Liver (tissue), 9 donors: ENCODE measurements around the gene KIF12. TPM values are rescaled to one million over a fixed set of nuclear protein-coding genes. Genes with fewer than 3 reads are reported as not detected.

Experiments used
- DNase-seq: peaks from one replicate; pipeline ENCODE4 v3.0.0-alpha.2; 2017; ENCODE audit warnings: low spot score
- H3K27ac ChIP-seq, 2 donors: one replicate each; pipeline ENCODE4 v1.7.0; 2013; ENCODE audit warnings: inconsistent platforms in 2 of 2, low read length in 2 of 2, control low read depth in 1 of 2, low read depth in 1 of 2, mild to moderate bottlenecking in 1 of 2
- H3K27me3 ChIP-seq, 4 donors: one replicate each; pipeline versions ENCODE4 v1.6.1 to v1.7.0; 2013; ENCODE audit warnings: low read length in 3 of 4, inconsistent platforms in 1 of 4, mild to moderate bottlenecking in 1 of 4, moderate library complexity in 1 of 4; ENCODE audit not compliant: control insufficient read depth in 4 of 4, insufficient read depth in 4 of 4
- H3K36me3 ChIP-seq, 4 donors: one replicate each; pipeline versions ENCODE4 v1.6.1 to v1.7.0; 2013; ENCODE audit warnings: low read length in 3 of 4, mild to moderate bottlenecking in 3 of 4, low read depth in 1 of 4, moderate library complexity in 1 of 4; ENCODE audit not compliant: control insufficient read depth in 4 of 4, insufficient read depth in 3 of 4
- H3K4me1 ChIP-seq, 4 donors: one replicate each; pipeline versions ENCODE4 v1.6.1 to v1.7.0; 2013; ENCODE audit warnings: low read length in 3 of 4, mild to moderate bottlenecking in 3 of 4, moderate library complexity in 1 of 4; ENCODE audit not compliant: control insufficient read depth in 4 of 4, insufficient read depth in 4 of 4
- H3K4me3 ChIP-seq, 3 donors: one replicate each; pipeline versions ENCODE4 v1.6.1 to v1.7.0; 2013; ENCODE audit warnings: low read length in 3 of 3, control low read depth in 1 of 3, low read depth in 1 of 3, mild to moderate bottlenecking in 1 of 3
- H3K9ac ChIP-seq, 2 donors: one replicate each; pipeline ENCODE4 v1.7.0; 2013; ENCODE audit warnings: low read length in 2 of 2, mild to moderate bottlenecking in 2 of 2, moderate library complexity in 2 of 2, control low read depth in 1 of 2, low read depth in 1 of 2
- H3K9me3 ChIP-seq, 4 donors: one replicate each; pipeline versions ENCODE4 v1.6.1 to v1.7.0; 2013; ENCODE audit warnings: low read length in 3 of 4; ENCODE audit not compliant: control insufficient read depth in 4 of 4
- ATF3 ChIP-seq: IDR thresholded peaks from 2 replicates; pipeline ENCODE4 v1.6.1; 2016; ENCODE audit warnings: antibody characterized with exemption
- CTCF ChIP-seq: fragments of 150-350 bp; IDR thresholded peaks from 2 replicates; pipeline ENCODE4 v1.5.1; 2017; ENCODE audit warnings: improper control_type of control experiment, low read depth, low read length; ENCODE audit not compliant: missing input control
- EGR1 ChIP-seq, 2 donors: IDR thresholded peaks; 2 replicates each; pipeline ENCODE4 v1.6.1; 2016 to 2018; ENCODE audit warnings: antibody characterized with exemption in 2 of 2, low read depth in 2 of 2
- FOXA1 ChIP-seq: IDR thresholded peaks from 2 replicates; pipeline ENCODE4 v1.6.1; 2016; ENCODE audit warnings: antibody characterized with exemption
- GABPA ChIP-seq, 2 donors: IDR thresholded peaks in 1 of 2; conservative IDR thresholded peaks in 1 of 2; 2 replicates each; pipeline ENCODE4 v1.6.1; 2016; ENCODE audit warnings: antibody characterized with exemption in 2 of 2, mild to moderate bottlenecking in 1 of 2, moderate library complexity in 1 of 2
- HNF4A ChIP-seq, 2 donors: conservative IDR thresholded peaks; 2 replicates each; pipeline ENCODE4 v1.6.1; 2016; ENCODE audit warnings: antibody characterized with exemption in 2 of 2, mild to moderate bottlenecking in 2 of 2
- JUND ChIP-seq, 2 donors: IDR thresholded peaks; 2 replicates each; pipeline ENCODE4 v1.6.1; 2016; ENCODE audit warnings: antibody characterized with exemption in 2 of 2
- MAX ChIP-seq: IDR thresholded peaks from 2 replicates; pipeline ENCODE4 v1.6.1; 2016; ENCODE audit warnings: antibody characterized with exemption
- NR2F2 ChIP-seq: IDR thresholded peaks from 2 replicates; pipeline ENCODE4 v1.6.1; 2016; ENCODE audit warnings: antibody characterized with exemption
- RAD21 ChIP-seq, 2 donors: IDR thresholded peaks; 2 replicates each; pipeline ENCODE4 v1.6.1; 2016; ENCODE audit warnings: antibody characterized with exemption in 2 of 2, mild to moderate bottlenecking in 2 of 2
- REST ChIP-seq: IDR thresholded peaks from 2 replicates; pipeline ENCODE4 v1.6.1; 2016; ENCODE audit warnings: antibody characterized with exemption, mild to moderate bottlenecking
- SP1 ChIP-seq: IDR thresholded peaks from 2 replicates; pipeline ENCODE4 v1.6.1; 2018; ENCODE audit warnings: antibody characterized with exemption, mild to moderate bottlenecking
- TAF1 ChIP-seq: conservative IDR thresholded peaks from 2 replicates; pipeline ENCODE4 v1.6.1; 2016; ENCODE audit warnings: antibody characterized with exemption, mild to moderate bottlenecking
- YY1 ChIP-seq: IDR thresholded peaks from 2 replicates; pipeline ENCODE4 v1.6.1; 2016; ENCODE audit warnings: antibody characterized with exemption, mild to moderate bottlenecking
- ZBTB33 ChIP-seq: IDR thresholded peaks from 2 replicates; pipeline ENCODE4 v1.6.1; 2016; ENCODE audit warnings: antibody characterized with exemption
- WGBS: extraction: QIAGEN DNeasy Blood & Tissue Kit; methylation state at CpG from one replicate; pipeline ENCODE4 v1.1.7; 2013; 5-methylcytosine and 5-hydroxymethylcytosine counted together
- polyA plus RNA-seq, 2 donors: library from polyadenylated mRNA; stranded (reverse) in 1 of 2; unstranded in 1 of 2; fragments of 200-250 nt in 1 of 2; fragments of >200 nt in 1 of 2; fragmentation: Nextera tagmentation in 1 of 2; extraction: Ambion mirVana in 1 of 2; gene quantifications; one replicate each; pipeline versions ENCODE4 v1.2.1 to v1.2.3, GENCODE V29; 2013 to 2015
- total RNA-seq, 2 donors: library from RNA; depleted of rRNA; stranded (reverse); fragments of >200 nt; gene quantifications; one replicate each; pipeline ENCODE4 v1.2.3, GENCODE V29; 2014
- donor health status: healthy.
- donor health status: healthy.
- donor health status: healthy.
- donor health status: healthy.
- donor health status: healthy.

Gene KIF12
- total and polyA plus RNA-seq, 4 donors, result 2.9 to 11.8 (median 7.7) TPM

GRCh38 chr9:114107286-114108001 lies 8.4 kb upstream of the KIF12 start:
- TF ChIP-seq EGR1 (IDR thresholded peaks at IDR 0.05; ENCODE audit: low read depth in 2 of 2), result no peak
- no peak for TF ChIP-seq ZBTB33
- TF ChIP-seq RAD21 (IDR thresholded peaks at IDR 0.05), result no peak
- TF ChIP-seq CTCF, result no peak
- no peak for TF ChIP-seq JUND (IDR thresholded peaks at IDR 0.05)
- no peak for TF ChIP-seq NR2F2
- no peak for TF ChIP-seq HNF4A (conservative IDR thresholded peaks at IDR 0.05)
- no peak for TF ChIP-seq MAX
- TF ChIP-seq TAF1, result no peak
- Histone ChIP-seq H3K9ac (no peak overlapping the region), H3K4me1 (peaks cover 0 to 4% (median 0%) of the 10 kb centered on the region in 4 donors), H3K36me3 (no peaks in the 10 kb centered on the region), H3K27ac (no peak overlapping the region), H3K27me3 (no peaks in the 10 kb centered on the region), H3K4me3 (no peak overlapping the region), H3K9me3 (no peaks in the 10 kb centered on the region)
- no peak for DNase-seq
- 73% methylated on average over 13 of the region's 13 CpGs for WGBS

GRCh38 chr9:114105236-114105635 lies 6.1 kb upstream of the KIF12 start:
- peaks cover 0 to 4% (median 0%) of the 10 kb centered on the region in 4 donors for H3K9me3 ChIP-seq
- TF ChIP-seq GABPA (IDR thresholded peaks at IDR 0.05 in 1 of 2, conservative IDR thresholded peaks at IDR 0.05 in 1 of 2) (no peak), JUND (IDR thresholded peaks at IDR 0.05) (no peak), FOXA1 (no peak), REST (no peak), RAD21 (IDR thresholded peaks at IDR 0.05) (no peak), ZBTB33 (no peak), YY1 (no peak), NR2F2 (no peak), SP1 (no peak), ATF3 (no peak), EGR1 (IDR thresholded peaks at IDR 0.05; ENCODE audit: low read depth in 2 of 2) (no peak), CTCF (no peak), MAX (no peak)
- no peak for DNase-seq

More at GRCh38 chr9:114105236-114105635, 6.1 kb upstream of the KIF12 start:
- H3K9ac ChIP-seq, result no peak overlapping the region
- no peak overlapping the region for H3K27ac ChIP-seq
- no peaks in the 10 kb centered on the region for H3K36me3 ChIP-seq
- WGBS, result 85% methylated on average over 5 of the region's 5 CpGs
- H3K27me3 ChIP-seq, result no peaks in the 10 kb centered on the region
- no peak overlapping the region for H3K4me3 ChIP-seq
- H3K4me1 ChIP-seq, result peaks cover 0 to 7% (median 1%) of the 10 kb centered on the region in 4 donors
